Glomerular visceral epithelial cell (primary cell): ENCODE results near the gene PTPN11.
"Not testable (repeated sequence)": the region's sequence is repeated elsewhere in the genome, so short reads cannot be mapped to it uniquely, and the experiment has no call there.

Experiments
- DNase-seq: peaks from one replicate; pipeline ENCODE4 v3.0.0-alpha.2; 2016; ENCODE audit errors: extremely low spot score

PTPN11 gene

DNA sequence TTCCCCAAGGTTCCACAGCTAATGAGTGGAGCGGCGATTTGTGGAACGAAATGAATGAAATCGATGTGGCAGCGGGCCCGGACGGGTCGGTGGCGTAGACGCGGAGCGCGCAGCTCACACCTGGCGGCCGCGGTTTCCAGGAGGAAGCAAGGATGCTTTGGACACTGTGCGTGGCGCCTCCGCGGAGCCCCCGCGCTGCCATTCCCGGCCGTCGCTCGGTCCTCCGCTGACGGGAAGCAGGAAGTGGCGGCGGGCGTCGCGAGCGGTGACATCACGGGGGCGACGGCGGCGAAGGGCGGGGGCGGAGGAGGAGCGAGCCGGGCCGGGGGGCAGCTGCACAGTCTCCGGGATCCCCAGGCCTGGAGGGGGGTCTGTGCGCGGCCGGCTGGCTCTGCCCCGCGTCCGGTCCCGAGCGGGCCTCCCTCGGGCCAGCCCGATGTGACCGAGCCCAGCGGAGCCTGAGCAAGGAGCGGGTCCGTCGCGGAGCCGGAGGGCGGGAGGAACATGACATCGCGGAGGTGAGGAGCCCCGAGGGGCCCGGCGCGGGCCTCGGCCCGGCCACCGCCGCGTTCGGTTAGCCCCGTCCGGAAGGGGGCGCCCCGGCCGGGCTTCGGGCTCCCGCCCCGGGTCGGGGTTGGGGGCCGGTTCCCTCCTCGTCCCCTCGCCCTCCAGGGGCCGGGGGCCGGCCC, at the start of gene PTPN11:
Gene PTPN11, plus strand, starts transcription at position 340 of the 689 bp plus-strand sequence. Its CDS starts 165 bp downstream, at position 505.
- DNase-seq: peak; percentile 86

DNA sequence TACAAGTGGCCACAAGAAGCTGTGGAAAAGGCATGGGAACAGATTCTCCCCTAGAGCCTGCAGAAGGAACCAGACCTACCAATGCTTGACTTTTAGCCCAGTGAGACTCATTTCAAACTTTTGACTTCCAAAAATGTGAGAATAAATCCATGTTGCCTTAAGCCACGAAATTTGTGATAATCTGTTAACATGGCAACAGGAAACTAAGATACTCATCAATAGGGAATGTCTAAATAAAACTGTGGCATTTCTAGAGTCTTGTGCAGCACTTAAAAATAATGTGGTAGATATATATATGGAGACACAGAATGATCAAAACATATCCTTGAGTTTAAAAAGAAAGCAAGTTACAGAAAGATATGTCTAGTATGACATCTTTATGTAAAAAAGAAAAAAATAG, 48.5 kb upstream of the PTPN11 start:
- DNase-seq: no peak

DNA sequence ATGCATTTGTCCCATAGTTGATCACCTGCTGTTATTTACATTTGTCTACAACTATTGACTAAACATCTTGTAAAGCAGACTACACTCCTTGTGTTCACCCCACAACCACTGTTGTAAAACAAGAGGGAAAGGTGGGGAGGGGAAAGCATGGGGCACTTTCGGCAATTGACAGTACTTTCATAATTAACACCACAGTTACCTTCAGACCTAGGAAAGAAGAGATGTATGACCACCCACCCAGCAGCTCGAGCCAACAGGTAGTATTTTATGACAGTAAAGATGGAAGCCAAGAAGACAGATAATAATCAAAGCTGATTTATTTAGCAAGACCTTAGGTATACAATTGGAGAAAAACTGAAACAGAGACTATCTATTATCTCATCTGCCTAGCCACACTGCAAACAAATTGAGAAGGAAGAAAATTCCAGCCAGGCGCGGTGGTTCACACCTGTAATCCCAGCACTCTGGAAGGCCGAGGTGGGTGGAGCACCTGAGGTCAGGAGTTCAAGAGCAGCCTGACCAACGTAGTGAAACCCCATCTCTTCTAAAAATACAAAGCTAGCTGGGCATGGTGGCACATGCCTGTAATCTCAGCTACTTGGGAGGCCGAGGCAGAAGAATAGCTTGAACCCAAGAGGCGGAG, 47.8 kb upstream of the PTPN11 start:
- no peak for DNase-seq

DNA sequence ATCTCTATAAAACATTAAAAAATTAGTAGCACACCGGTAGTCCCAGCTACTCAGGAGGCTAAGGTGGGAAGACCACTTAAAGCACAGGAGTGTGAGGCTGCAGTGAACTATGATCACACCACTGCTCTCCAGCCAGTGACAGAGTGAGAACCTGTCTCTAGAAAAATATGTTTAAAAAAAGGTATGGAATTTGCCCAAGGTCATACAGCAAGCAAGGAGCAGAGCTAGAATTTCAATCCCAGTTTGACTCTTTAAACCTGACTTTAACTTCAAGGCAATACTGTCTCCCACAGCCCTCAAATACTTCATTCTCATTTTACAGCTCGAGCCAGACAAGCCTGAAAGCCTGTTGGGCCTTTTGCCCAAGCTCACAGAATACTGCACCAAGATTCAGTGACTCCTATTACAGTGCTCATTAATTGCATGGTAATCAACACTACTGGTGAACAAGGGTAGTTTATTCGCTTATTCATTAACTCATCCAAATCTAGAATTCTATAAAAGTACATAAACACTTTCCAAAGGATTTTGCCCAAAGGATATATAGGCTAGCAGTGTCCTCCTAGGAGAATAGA, 44.5 kb upstream of the PTPN11 start:
- DNase-seq: no peak

DNA sequence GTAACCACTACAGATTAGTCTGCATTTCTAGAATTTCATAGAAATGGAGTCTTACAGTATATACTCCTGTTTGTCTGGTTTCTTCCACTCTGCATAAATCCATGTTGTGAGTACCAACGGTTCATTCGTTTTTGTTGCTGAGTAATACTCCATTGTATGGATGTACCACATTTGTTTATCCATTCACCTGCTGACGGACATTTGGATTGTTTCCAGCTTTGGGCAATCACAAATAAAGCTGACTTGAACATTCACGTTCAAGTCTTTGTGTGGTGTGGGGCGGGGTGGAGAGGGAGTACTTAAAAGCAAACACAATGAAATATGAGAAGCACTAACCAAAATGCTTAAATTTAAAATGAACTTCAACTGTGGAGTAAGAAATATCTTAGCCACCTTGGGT, 43.6 kb upstream of the PTPN11 start:
- DNase-seq: no peak

DNA sequence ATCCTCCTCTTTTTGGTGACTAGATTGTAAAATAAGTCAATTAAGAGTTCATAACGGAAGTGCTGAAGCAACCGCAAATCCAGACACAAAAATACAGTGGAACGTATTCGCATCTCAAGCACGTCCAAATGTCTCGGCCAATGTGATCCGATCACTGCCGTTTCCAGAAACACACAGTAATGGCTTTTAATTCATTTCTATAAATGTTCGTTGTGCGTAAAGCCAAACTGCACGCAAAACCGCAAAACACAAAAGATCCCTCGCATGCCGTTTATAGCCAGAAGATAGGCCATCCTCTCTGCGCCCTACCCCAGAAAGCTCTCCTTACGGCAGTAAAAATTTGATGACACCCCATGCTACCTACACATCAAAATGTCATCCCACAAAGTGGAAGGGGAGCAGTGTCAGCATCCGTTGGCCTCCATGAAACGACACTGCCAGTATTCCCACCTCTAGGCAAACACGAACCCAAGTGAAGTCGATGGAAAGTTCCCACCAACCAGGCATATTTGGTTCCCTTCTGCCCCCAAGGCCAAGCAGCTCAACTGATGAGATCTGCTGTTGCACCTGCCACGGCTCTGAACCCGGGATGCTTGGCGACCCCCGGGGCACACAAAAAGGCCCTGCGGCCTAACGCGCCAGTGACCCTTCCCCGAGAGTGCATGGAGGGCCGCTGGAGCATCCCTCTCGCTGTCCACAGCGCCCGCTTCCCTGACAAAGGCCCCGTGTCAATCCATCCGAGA, 37.9 kb upstream of the PTPN11 start:
- DNase-seq: peak; percentile 13

DNA sequence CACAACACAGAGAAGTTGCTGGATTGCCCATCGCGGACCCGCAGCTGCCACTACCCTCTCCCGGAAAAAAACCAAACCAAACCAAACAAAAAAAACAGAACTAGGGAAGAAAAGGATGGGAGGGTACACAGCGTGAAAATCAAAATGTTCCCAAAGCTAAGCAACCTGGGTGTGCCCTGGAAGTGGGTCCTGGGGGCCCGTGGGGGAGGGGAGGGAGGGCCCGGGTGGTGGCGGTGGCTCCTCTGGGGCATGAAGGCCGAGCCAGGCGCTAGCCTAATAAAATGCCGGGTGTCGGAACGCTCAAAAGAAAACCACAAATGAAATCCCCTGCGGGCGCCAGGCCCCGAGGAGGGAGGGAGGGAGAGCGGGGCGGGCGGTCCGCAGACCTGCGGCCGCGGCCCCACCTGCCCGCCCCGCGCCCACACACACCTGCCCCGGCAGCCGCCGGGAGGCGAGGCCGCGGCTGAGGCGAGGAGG, 37.3 kb upstream of the PTPN11 start:
- peak; percentile 28 for DNase-seq

DNA sequence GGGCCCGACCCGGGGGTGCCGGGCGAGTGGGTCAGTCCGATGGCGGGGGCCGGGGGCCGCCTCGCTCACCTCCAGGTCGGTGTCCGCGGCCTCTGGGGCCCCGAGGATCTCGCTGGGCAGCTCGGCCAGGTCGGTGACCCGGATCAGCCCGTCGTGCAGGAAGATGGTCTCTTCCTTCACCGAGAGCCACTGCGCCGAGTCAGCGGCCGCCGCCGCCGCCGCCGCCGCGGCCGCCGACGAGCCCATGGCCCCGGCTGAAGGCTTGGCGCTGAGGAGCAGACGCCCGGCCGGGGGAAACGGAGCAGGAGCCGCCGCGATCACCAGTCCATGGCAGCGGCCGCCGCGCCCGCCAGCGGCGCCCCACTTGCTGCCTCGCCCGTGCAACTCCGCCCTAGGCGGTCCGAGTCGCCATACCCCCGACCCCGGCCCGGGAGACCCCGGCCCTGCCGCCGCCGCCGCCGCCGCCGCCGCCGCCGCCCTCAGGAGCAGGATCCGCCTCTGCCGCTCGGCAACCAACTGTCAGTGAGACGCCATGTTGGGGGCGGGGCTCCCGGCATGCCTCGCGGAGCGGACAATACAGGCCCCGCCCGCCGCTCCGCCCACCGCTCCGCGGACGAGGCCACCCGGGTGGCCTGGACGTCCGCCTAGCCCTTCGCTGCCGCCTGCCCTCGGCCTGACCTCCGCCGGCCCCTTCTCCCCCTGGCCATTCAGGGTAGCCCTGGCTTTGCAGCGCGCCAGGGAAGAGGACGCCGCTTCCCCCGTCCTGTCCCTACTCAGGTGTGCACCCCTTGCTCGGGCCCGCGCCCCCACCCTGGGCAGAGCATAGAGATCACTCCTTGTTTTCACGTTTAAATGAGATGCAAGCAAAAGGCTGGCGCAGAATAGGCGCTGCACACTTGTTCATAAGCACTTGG, 36.6 kb upstream of the PTPN11 start, which contains the start of gene HECTD4:
Gene HECTD4, minus strand, starts transcription at position 549 of the 914 bp plus-strand sequence. Its CDS starts 303 bp downstream, at position 246.
- DNase-seq: peak; percentile 90

DNA sequence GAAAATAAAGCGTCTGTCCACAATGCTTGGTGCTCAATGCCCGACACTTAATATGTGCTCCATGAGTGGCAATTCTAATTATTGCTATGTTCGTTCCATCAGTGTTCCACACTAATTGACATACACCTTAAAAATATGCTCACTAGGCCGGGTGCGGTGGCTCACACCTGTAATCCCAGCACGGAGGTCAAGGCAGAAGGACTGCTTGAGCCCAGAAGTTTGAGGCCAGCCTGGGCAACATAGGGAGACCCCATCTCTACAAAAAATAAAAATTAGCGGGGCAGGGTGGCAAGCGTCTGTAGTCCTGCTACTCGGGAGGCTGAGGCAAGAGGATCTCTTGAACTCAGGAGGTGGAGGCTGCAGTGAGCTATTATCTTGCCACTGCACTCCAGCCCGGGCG, 35.9 kb upstream of the PTPN11 start:
- no peak for DNase-seq

DNA sequence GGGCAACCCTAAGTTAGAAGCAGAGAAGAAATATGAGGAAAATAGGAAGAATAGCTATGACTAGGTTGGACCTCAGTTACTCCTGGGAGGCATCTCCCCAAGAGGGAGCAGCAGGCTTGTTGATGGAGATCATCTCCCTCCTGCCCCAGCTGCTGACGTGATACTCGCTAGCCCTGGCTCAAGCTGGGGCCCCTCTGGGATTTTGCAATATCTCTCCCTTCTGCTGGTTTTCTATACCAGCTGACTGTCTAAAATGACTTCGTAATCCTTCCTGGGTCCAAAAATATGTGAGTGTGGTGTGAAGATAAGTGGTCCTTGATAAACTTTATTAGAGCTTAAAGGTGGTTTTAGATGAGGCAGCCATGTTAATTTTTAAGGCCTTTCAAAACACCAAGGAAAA, 32.0 kb upstream of the PTPN11 start:
- no peak for DNase-seq

DNA sequence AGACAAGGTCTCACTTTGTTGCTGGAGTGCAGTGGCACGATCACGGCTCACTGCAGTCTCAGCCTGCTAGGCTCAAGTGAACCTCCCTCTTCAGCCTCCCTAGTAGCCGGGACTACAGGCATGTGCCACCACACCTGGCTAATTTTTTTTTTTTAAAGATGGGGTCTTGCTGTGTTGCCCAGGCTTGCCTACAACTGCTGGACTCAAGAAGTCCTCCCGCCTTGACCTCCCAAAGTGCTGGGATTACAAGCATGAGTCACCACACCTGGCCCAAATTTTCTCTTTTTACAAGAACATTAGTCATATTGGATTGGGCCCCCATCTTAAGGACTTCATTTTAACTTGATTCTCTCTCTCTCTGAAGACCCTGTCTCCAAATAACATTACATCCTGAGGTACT, 29.5 kb upstream of the PTPN11 start:
- DNase-seq: no peak

DNA sequence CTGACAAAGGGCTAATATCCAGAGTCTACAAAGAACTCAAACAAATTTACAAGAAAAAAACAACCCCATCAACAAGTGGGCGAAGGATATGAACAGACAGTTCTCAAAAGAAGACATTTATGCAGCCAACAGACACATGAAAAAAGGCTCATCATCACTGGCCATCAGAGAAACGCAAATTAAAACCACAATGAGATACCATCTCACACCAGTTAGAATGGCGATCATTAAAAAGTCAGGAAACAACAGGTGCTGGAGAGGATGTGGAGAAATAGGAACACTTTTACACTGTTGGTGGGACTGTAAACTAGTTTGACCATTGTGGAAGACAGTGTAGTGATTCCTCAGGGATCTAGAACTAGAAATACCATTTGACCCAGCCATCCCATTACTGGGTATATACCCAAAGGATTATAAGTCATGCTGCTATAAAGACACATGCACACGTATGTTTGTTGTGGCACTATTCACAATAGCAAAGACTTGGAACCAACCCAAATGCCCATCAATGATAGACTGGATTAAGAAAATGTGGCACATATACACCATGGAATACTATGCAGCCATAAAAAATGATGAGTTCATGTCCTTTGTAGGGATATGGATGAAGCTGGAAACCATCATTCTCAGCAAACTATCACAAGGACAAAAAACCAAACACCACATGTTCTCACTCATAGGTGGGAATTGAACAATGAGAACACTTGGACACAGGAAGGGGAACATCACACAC, 28.7 kb upstream of the PTPN11 start:
- not testable (repeated sequence) for DNase-seq

DNA sequence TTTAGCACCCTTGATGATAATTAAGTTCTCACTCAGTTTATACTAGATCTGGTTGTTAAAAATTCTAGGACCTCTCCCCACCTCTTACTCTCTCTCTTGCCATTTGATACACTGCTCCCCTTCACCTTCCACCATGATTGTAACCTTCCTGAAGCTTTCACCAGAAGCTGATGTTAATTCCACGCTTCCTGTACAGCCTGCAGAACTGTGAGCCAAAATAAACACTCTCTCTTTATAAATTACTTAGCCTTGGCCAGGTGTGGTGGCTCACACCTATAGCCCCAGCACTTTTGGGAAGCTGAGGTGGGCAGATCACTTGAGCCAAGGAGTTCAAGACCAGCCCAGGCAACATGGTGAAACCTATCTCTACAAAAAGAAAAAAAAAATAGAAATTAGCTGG, 25.4 kb upstream of the PTPN11 start:
- DNase-seq: no peak

DNA sequence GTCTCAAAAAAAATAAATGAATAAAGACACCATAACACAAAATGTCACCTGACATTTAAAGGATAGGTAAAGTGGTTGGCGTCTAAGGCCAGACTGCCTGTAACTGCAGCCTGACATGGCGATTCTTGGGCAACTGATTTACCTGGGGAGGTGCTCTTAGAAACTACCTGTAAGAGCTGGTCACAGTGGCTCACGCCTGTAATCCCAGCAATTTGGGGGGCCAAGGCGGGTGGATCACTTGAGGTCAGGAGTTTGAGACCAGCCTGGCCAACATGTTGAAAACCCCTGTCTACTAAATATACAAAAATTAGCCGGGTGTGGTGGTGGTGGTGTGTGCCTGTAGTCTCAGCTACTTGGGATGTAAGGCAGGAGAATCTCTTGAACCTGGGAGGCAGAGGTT, 17.7 kb upstream of the PTPN11 start:
- DNase-seq: no peak

DNA sequence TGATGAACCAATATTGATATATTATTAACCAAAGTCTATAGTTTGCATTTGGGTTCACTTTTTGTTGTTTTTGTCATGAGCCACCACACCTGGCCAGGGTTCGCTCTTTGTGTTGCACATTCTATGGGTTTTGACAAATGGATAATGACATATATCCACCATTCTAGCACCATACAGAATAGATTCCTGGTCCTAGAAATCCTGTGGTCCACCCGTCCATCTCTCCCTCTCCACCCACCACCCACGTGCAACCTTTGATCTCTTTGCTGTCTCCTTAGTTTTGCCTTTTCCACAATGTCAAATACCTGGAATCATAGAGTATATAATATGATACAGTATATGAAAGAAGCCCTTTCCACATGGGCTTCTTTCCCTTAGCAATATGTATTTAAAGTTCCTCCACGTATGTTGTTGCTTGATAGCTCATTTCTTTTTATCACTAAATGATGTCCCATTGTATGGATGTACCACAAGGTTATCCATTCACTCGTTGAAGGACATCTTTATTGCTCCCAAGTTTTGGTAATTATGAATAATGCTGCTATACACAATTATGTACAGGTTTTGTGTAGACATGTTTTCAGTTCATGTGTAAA, 16.7 kb upstream of the PTPN11 start:
- no peak for DNase-seq

DNA sequence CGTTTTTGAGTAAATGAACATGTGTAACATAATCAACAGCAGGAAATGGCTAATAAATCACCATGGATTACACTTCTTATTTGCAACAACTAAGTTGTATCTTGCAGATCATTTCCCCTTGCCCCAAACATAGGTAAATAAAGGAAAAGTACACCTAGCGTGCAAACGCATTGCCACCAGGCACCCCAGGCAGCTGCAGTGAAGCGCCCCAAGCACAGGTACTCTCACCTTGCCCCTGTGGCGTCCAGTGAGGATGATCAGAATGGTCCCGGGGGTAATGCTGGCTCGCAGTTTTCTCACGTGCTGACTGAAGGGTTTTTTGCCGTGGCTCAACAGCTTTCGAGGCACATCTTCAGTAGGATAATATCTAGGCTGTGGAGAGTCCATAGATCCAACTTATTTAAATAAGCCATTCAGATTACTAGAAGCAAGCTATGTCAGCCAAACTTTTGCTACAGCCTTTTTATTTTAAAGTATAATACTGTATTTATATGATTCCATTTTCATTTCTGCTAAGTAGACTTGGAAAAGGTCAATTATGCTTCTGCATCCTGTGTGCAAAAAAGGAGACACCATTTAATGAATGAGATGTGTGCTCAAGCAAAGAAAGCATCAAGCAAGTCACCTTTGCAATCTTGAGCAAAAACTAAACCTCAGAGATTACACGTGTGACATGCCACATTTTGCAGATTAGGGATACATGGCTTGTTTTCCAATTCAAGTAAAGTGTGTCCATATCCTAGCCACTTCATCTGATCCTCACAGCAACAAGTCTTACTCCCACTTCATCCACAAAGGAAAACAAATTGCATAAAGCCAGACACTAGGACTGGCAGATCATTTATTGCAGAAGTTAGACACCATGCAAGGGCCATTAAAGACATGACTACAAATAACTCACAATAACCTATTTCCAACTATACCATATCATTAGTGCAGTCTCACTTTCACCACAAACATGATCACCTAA, 11.9 kb upstream of the PTPN11 start:
- no peak for DNase-seq

DNA sequence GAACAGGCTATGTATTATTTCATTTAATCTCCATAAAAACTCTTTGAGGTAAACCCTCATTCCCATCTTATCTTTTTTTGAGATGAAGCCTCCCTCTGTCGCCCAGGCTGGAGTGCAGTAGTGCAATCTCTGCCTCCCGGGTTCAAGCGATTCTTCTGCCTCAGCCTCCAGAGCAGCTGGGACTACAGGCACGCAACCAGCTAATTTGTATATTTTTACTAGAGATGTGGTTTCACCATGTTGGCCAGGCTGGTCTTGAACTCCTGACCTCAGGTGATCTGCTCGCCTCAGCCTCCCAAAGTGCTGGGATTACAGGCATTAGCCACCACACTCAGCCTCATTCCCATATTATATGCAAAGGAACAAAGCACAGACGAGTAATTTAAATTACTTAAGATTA, 11.1 kb upstream of the PTPN11 start:
- not testable (repeated sequence) for DNase-seq

DNA sequence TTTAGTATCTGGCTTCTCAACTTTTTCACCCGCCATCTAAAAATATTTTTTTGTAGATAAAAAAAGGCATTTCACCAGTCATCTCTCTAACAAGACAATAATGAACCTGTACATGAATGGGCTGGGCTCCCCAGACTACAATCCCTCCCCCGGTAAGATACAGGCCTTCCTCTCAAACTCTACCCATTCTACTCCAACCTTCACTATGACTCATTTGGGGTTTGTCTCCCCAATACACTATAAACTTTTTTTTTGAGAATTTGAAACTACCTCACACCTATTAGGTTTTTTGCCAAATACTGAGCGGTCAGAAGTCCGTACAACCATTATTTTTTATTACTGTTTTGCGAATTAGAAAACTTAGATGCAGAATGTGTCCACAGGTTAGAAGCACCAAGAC, 10.1 kb upstream of the PTPN11 start:
- no peak for DNase-seq
